Upper lobe of left lung (tissue), 4 donors: ENCODE data around the gene IRF2BP1.

Source experiments
- CTCF ChIP-seq, 6 experiments: fragments of 450-650 bp in 4 of 6; fragments of 200-600 bp in 2 of 6; sonication (generic) in 2 of 6; IDR thresholded peaks; one replicate each; pipeline ENCODE4 v1.5.1; 2016 to 2019; ENCODE audit warnings: antibody characterized with exemption in 6 of 6
- EP300 ChIP-seq, 4 donors: sonication (generic); formaldehyde crosslinking; IDR thresholded peaks; one replicate each; pipeline ENCODE4 v1.5.1; 2017; ENCODE audit warnings: antibody characterized with exemption in 4 of 4, control low read depth in 2 of 4
- POLR2A ChIP-seq, 4 donors: fragments of 450-650 bp; IDR thresholded peaks; one replicate each; pipeline ENCODE4 v1.5.1; 2016 to 2017; ENCODE audit warnings: antibody characterized with exemption in 4 of 4, mild to moderate bottlenecking in 2 of 4
- POLR2AphosphoS5 ChIP-seq, 2 donors: sonication (generic); formaldehyde crosslinking; IDR thresholded peaks; one replicate each; pipeline ENCODE4 v1.5.1; 2017; ENCODE audit warnings: antibody characterized with exemption in 2 of 2

DNA sequence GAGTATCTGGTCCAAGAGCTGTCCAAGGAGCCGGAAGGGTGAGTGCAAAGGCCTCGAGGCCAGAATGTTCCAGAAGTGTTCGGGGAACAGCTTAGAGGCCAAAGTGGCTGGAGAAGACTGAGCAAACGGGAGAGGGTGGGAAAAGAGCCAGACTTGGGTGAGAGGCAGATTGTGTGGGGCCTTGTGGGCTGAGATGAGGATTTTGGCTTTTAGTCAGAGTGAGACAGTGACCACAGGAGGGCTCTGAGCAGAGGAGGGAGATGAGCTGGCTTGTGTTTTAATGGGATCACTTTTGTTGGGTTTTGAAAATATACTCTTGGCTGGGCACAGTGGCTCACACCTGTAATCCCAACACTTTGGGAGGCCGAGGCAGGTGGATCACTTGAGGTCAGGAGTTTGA is 23.0 kb upstream of the IRF2BP1 start:
- TF ChIP-seq CTCF (IDR thresholded peaks at IDR 0.05) (no peak), POLR2A (IDR thresholded peaks at IDR 0.05) (no peak), POLR2AphosphoS5 (IDR thresholded peaks at IDR 0.05) (no peak), EP300 (IDR thresholded peaks at IDR 0.05) (no peak)
